T-cell (primary cell): ENCODE measurements around the gene SORT1. TPM values are rescaled to one million over a fixed set of nuclear protein-coding genes. Genes with fewer than 3 reads are reported as not detected.

Experiments
- ATAC-seq, 4 experiments: fragments of 200-7000 bp in 3 of 4; fragments of 150-1000 bp in 1 of 4; cut with Tn5 transposase; replicated peaks in 1 of 4; 1 replicate in 3 of 4; 2 replicates in 1 of 4; pipeline ENCODE4 v1.10.0; 2021; ENCODE audit warnings: moderate library complexity in 3 of 4, mild to moderate bottlenecking in 2 of 4, moderate number of reproducible peaks in 1 of 4
- CTCF ChIA-PET, 2 donors: fragments of 300-600 bp; sonication (Branson Sonifier 250); formaldehyde crosslinking; loops; one replicate each; lab custom pipeline; 2022; ENCODE audit warnings: antibody characterized with exemption in 2 of 2; lab: Charles Lee
- POLR2A ChIA-PET, 2 donors: fragments of 300-600 bp; sonication (Branson Sonifier 250); formaldehyde crosslinking; loops; one replicate each; lab custom pipeline; 2022; ENCODE audit warnings: antibody characterized with exemption in 2 of 2; lab: Charles Lee
- DNase-seq, 35 experiments: peaks; one replicate each; pipeline versions ENCODE4 v3.0.0 to v3.0.0-alpha.2; 2013 to 2023
- H3K27ac ChIP-seq: one replicate; pipeline ENCODE4 v1.5.1; 2013; ENCODE audit warnings: low read length
- H3K27me3 ChIP-seq, 2 experiments: replicated peaks in 1 of 2; 1 replicate in 1 of 2; 2 replicates in 1 of 2; pipeline versions ENCODE4 v1.6.1 to v1.7.0; 2013; ENCODE audit warnings: low read length in 1 of 2, mixed read lengths in 1 of 2; ENCODE audit not compliant: control insufficient read depth in 2 of 2, insufficient read depth in 2 of 2; ENCODE audit errors: extremely low read depth in 1 of 2
- H3K36me3 ChIP-seq, 2 donors: 1 replicate in 1 of 2; 2 replicates in 1 of 2; pipeline versions ENCODE4 v1.6.1 to v1.7.0; 2013; ENCODE audit warnings: low read length in 1 of 2; ENCODE audit not compliant: control insufficient read depth in 2 of 2, insufficient read depth in 1 of 2; ENCODE audit errors: extremely low read depth in 1 of 2
- H3K4me1 ChIP-seq, 2 experiments: 1 replicate in 1 of 2; 2 replicates in 1 of 2; pipeline versions ENCODE4 v1.6.1 to v1.7.0; 2013; ENCODE audit warnings: low read length in 2 of 2, mixed read lengths in 1 of 2; ENCODE audit not compliant: insufficient read depth in 2 of 2, control insufficient read depth in 1 of 2; ENCODE audit errors: extremely low read depth in 1 of 2
- H3K4me3 ChIP-seq, 2 donors: 1 replicate in 1 of 2; 2 replicates in 1 of 2; pipeline versions ENCODE4 v1.5.1 to v1.7.0; 2013; ENCODE audit warnings: mild to moderate bottlenecking in 2 of 2, low read length in 1 of 2, moderate library complexity in 1 of 2; ENCODE audit not compliant: control insufficient read depth in 1 of 2; ENCODE audit errors: extremely low read depth in 1 of 2
- H3K9me3 ChIP-seq: 2 replicates; pipeline ENCODE4 v1.7.0; 2013
- H3K27ac Mint-ChIP-seq, 2 donors: one replicate each; pipeline ENCODE4 v1.8.0; 2020 to 2021; ENCODE audit warnings: mild to moderate bottlenecking in 2 of 2, mixed read lengths in 2 of 2
- H3K27me3 Mint-ChIP-seq, 2 donors: one replicate each; pipeline ENCODE4 v1.8.0; 2021 to 2022; ENCODE audit warnings: mixed read lengths in 2 of 2
- H3K36me3 Mint-ChIP-seq: one replicate; pipeline ENCODE4 v1.8.0; 2021; ENCODE audit warnings: mixed read lengths
- H3K4me1 Mint-ChIP-seq, 3 donors: one replicate each; pipeline ENCODE4 v1.8.0; 2020 to 2022; ENCODE audit warnings: mixed read lengths in 3 of 3, mild to moderate bottlenecking in 1 of 3
- H3K4me3 Mint-ChIP-seq, 3 donors: one replicate each; pipeline ENCODE4 v1.8.0; 2020 to 2022; ENCODE audit warnings: mild to moderate bottlenecking in 3 of 3, mixed read lengths in 3 of 3, moderate library complexity in 3 of 3
- H3K9me3 Mint-ChIP-seq, 3 donors: one replicate each; pipeline ENCODE4 v1.8.0; 2020 to 2022; ENCODE audit warnings: mixed read lengths in 3 of 3
- WGBS: methylation state at CpG from one replicate; pipeline ENCODE4 v1.1.5; 2013; ENCODE audit warnings: missing lambda C conversion rate; ENCODE audit not compliant: insufficient coverage; 5-methylcytosine and 5-hydroxymethylcytosine counted together
- total RNA-seq, 35 experiments: library from RNA in 6 of 35; stranded (reverse) in 6 of 35; fragments of 120-200 nt in 1 of 35; gene quantifications; one replicate each; pipeline versions ENCODE4 v1.2.1 to v1.2.4 and lab custom pipeline; 2013 to 2026

Gene SORT1
- total RNA-seq, 5 donors from 2014 or later (not counting 1 experiment from before 2014, with no cell fraction given): 0.82 to 2.9 (median 1.5) TPM

DNA sequence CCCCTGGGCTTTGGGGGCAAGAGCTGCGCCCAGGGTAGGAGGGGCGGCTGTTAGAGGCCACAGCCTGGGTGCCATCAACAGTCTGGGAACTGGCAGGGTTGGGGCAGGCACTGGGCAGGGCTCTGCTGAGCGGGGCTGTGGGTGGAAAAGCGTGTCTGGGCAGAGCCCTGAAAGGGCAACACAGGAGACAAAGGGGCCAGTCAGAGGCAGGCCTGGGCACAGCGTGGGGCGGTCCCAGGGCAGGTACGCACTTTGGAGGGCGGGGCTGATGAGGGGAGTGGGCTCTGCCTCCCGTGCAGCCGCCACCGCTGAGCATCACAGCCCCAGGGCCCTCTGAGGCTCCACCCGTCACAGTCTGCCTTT, 134.5 kb downstream of the SORT1 start:
- Histone ChIP-seq H3K27ac (no peak overlapping the region), H3K4me3 (no peak overlapping the region), H3K9me3 (no peaks in the 10 kb centered on the region), H3K36me3 (peaks cover 0 to 4% of the 10 kb centered on the region in 2 donors), H3K4me1 (peaks cover 0 to 7% of the 10 kb centered on the region in 2 experiments), H3K27me3 (peaks cover 0 to 5% of the 10 kb centered on the region in 2 experiments)
- Mint-ChIP-seq H3K9me3 (no peaks in the 10 kb centered on the region), H3K4me3 (no peak overlapping the region), H3K27me3 (no peaks in the 10 kb centered on the region), H3K4me1 (peaks cover 2 to 6% (median 3%) of the 10 kb centered on the region in 3 donors), H3K27ac (no peak overlapping the region), H3K36me3 (peaks cover 2% of the 10 kb centered on the region)
- 68% methylated on average over 12 of the region's 12 CpGs for WGBS
- ChIA-PET CTCF (interaction anchor here (0.8 to 2.5 kb wide), 2 partner anchors 14 to 270 kb away, joined by 5 to 6 read pairs; no protein-coding TSS in a partner anchor), POLR2A (no interaction called here)
- ATAC-seq (peak in 2 of 4 experiments; percentile 11 to 51), DNase-seq (no peak)

DNA sequence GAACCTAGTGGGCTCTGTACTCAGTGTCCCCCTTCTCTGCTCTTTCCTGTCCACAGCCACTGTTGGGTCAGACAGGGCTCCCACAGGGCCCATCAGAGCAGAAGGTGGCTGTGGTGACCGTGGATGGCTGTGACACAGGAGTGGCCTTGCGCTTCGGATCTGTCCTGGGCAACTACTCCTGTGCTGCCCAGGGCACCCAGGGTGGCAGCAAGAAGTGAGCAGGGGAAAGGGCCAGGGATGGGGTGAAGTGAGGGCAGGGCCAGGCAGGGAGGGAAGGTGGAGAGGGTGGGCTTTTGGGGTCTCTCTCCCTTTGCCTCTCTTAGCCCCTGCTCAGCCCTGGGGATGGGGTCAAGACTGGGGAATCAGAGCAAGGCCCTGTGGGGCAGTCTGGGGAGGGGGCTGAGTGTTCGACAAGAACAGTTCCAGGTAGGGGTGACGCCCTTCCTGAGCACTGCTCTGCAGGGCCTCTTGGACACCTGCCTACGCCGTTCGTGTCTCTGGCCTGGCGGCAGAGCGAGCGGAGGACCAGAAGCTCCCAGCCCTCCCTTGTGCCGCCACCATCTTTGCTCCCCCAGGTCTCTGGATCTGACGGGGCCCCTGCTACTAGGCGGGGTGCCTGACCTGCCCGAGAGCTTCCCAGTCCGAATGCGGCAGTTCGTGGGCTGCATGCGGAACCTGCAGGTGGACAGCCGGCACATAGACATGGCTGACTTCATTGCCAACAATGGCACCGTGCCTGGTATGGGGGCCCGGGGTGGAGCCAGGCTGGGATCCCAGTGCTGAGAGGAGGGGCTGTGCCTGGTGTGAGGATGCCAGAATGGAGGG, 135.3 kb downstream of the SORT1 start:
- Histone ChIP-seq H3K4me1 (peaks cover 0 to 7% of the 10 kb centered on the region in 2 experiments), H3K4me3 (no peak overlapping the region), H3K9me3 (no peaks in the 10 kb centered on the region), H3K27me3 (peaks cover 0 to 5% of the 10 kb centered on the region in 2 experiments), H3K36me3 (peaks cover 0 to 4% of the 10 kb centered on the region in 2 donors), H3K27ac (no peak overlapping the region)
- ChIA-PET CTCF (interaction anchor here in 1 of 2 donors (0.8 kb wide), 1 partner anchor 271 kb away, joined by 5 read pairs; no protein-coding TSS in a partner anchor), POLR2A (no interaction called here)
- no peaks in the 10 kb centered on the region for H3K27me3 Mint-ChIP-seq
- peaks cover 2 to 8% (median 3%) of the 10 kb centered on the region in 3 donors for H3K4me1 Mint-ChIP-seq
- H3K27ac Mint-ChIP-seq: no peak overlapping the region
- H3K36me3 Mint-ChIP-seq: no peaks in the 10 kb centered on the region
- ATAC-seq: no peak
- no peaks in the 10 kb centered on the region for H3K9me3 Mint-ChIP-seq
- 90% methylated on average over 22 of the region's 22 CpGs for WGBS
- H3K4me3 Mint-ChIP-seq: no peak overlapping the region
- DNase-seq: no peak

DNA sequence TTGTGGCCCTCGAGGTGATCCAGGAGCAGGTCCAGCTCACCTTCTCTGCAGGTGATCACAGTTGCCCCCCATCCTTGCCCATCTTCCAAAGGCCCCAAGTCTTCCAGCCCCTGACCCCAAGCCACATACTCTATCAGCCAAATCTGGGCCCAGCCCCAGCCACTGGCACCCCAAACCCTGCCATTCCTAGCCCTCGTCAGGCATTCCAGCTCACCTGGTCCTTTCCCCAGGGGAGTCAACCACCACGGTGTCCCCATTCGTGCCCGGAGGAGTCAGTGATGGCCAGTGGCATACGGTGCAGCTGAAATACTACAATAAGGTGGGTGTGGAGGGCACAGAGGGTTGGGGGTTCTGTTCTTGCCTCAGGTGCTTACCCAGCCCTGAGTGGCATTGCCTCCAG, 136.1 kb downstream of the SORT1 start:
- Mint-ChIP-seq H3K4me1 (peaks cover 2 to 13% (median 3%) of the 10 kb centered on the region in 3 donors), H3K36me3 (no peaks in the 10 kb centered on the region), H3K9me3 (no peaks in the 10 kb centered on the region), H3K27ac (no peak overlapping the region), H3K4me3 (no peak overlapping the region), H3K27me3 (no peaks in the 10 kb centered on the region)
- Histone ChIP-seq H3K27ac (no peak overlapping the region), H3K9me3 (no peaks in the 10 kb centered on the region), H3K36me3 (peaks cover 0 to 4% of the 10 kb centered on the region in 2 donors), H3K4me1 (peaks cover 0 to 7% of the 10 kb centered on the region in 2 experiments), H3K27me3 (peaks cover 0 to 5% of the 10 kb centered on the region in 2 experiments), H3K4me3 (no peak overlapping the region)
- 89% methylated on average over 5 of the region's 6 CpGs for WGBS
- DNase-seq: no peak
- ChIA-PET POLR2A (no interaction called here), CTCF (interaction anchor here in 1 of 2 donors (0.6 kb wide), 1 partner anchor 339 kb away, joined by 4 read pairs; no protein-coding TSS in a partner anchor)
- ATAC-seq: no peak

DNA sequence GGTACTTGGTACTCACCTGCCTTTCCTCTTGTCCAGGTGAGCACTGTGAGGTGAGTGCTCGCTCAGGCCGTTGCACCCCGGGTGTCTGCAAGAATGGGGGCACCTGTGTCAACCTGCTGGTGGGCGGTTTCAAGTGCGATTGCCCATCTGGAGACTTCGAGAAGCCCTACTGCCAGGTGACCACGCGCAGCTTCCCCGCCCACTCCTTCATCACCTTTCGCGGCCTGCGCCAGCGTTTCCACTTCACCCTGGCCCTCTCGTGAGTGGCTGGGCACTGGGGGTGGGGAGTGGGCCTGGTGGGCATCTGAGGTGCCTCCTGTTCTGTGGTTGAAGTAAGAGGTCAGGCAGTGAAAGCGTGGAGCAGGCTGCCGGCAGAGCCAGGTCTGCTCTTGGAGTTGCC, 136.7 kb downstream of the SORT1 start:
- no peaks in the 10 kb centered on the region for H3K36me3 Mint-ChIP-seq
- no peak overlapping the region for H3K4me3 ChIP-seq
- peaks cover 2 to 15% (median 3%) of the 10 kb centered on the region in 3 donors for H3K4me1 Mint-ChIP-seq
- no peak overlapping the region for H3K4me3 Mint-ChIP-seq
- no peaks in the 10 kb centered on the region for H3K27me3 Mint-ChIP-seq
- no peak overlapping the region for H3K27ac ChIP-seq
- DNase-seq: no peak
- ATAC-seq: no peak
- no peaks in the 10 kb centered on the region for H3K9me3 Mint-ChIP-seq
- no peaks in the 10 kb centered on the region for H3K9me3 ChIP-seq
- ChIA-PET POLR2A (interaction anchor here in 1 of 2 donors (0.6 kb wide), 1 partner anchor 151 kb away, joined by 5 read pairs; no protein-coding TSS in a partner anchor), CTCF (interaction anchor here in 1 of 2 donors (0.6 kb wide), 1 partner anchor 339 kb away, joined by 4 read pairs; no protein-coding TSS in a partner anchor)
- WGBS: 89% methylated on average over 8 of the region's 16 CpGs
- peaks cover 0 to 7% of the 10 kb centered on the region in 2 experiments for H3K4me1 ChIP-seq
- peaks cover 0 to 5% of the 10 kb centered on the region in 2 experiments for H3K27me3 ChIP-seq
- H3K36me3 ChIP-seq: peaks cover 0 to 4% of the 10 kb centered on the region in 2 donors
- no peak overlapping the region for H3K27ac Mint-ChIP-seq

DNA sequence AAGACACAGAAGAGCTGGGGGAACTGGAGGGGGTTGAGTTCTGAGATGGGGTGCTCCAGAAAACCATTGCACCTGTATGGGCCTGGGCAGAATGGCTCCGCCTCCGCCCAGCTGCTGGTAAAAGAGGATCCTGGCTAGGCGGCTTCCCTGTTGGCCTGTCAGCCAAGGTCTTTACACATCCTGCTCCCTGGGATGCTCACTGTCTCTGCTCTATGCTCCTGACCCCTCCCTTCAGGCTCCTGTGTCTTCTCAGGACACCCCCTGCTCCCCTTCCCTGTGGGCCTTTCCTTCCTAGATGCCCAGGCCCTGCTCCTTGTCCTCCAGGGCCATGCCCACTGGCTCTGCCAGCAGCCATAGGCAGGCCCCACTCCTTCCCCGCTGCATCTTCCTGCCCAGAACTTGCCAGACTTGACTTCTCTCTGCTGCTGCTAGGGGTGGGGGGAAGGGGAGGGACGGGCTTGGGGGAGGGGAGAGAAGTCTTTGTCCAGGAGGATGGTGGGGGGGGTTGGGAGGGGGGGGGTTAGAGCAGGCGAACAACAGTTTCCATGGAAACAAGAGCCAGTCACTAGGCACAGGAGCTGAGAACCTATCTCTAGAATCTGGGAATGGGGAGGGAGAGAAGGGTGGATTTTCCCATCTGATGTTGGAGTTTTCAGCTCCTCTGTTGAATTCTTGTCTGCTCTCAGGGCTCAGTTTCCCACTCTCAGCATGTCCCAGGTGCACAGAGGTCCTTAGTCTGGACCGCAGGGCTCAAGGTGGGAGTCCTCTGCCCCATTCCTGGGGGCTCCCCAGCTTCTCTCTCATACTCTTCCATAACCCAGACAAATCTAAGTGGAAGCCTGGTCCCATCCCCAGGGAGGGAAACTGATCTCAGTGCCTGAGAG, 137.8 kb downstream of the SORT1 start:
- Mint-ChIP-seq H3K9me3 (no peaks in the 10 kb centered on the region), H3K27ac (no peak overlapping the region), H3K4me3 (no peak overlapping the region), H3K27me3 (no peaks in the 10 kb centered on the region), H3K36me3 (no peaks in the 10 kb centered on the region), H3K4me1 (peaks cover 3 to 24% (median 4%) of the 10 kb centered on the region in 3 donors)
- no peak for ATAC-seq
- ChIA-PET CTCF (interaction anchor here in 1 of 2 donors (0.6 kb wide), 1 partner anchor 239 kb away, joined by 4 read pairs; no protein-coding TSS in a partner anchor), POLR2A (no interaction called here)
- H3K27ac ChIP-seq: no peak overlapping the region
- peaks cover 0 to 7% of the 10 kb centered on the region in 2 experiments for H3K27me3 ChIP-seq
- no peaks in the 10 kb centered on the region for H3K9me3 ChIP-seq
- no peak for DNase-seq
- WGBS: 92% methylated on average over 3 of the region's 7 CpGs
- H3K4me1 ChIP-seq: peaks cover 0 to 9% of the 10 kb centered on the region in 2 experiments
- H3K4me3 ChIP-seq: no peak overlapping the region
- peaks cover 0 to 4% of the 10 kb centered on the region in 2 donors for H3K36me3 ChIP-seq
